Ascending aorta (tissue), 2 donors: ENCODE results near the gene VIT. TPM values are rescaled to one million over a fixed set of nuclear protein-coding genes. Genes with fewer than 3 reads are reported as not detected.

Experiments
- DNase-seq, 2 donors: peaks; one replicate each; pipeline ENCODE4 v3.0.0-alpha.2; 2019; ENCODE audit warnings: low spot score in 2 of 2
- H3K27ac ChIP-seq, 2 donors: fragments of 200-600 bp; sonication (generic); one replicate each; pipeline ENCODE4 v1.5.1; 2016 to 2017; ENCODE audit warnings: mild to moderate bottlenecking in 1 of 2
- H3K27me3 ChIP-seq: fragments of 200-600 bp; sonication (generic); one replicate; pipeline ENCODE4 v1.5.1; 2017
- H3K36me3 ChIP-seq, 2 donors: fragments of 200-600 bp; sonication (generic); one replicate each; pipeline ENCODE4 v1.5.1; 2016
- H3K4me1 ChIP-seq, 2 donors: fragments of 200-600 bp; sonication (generic); one replicate each; pipeline ENCODE4 v1.5.1; 2016 to 2017; ENCODE audit warnings: mild to moderate bottlenecking in 1 of 2
- H3K4me3 ChIP-seq, 2 donors: fragments of 200-600 bp; sonication (generic); one replicate each; pipeline ENCODE4 v1.5.1; 2016 to 2017; ENCODE audit warnings: mild to moderate bottlenecking in 1 of 2
- H3K9me3 ChIP-seq, 2 donors: fragments of 200-600 bp; sonication (generic); one replicate each; pipeline ENCODE4 v1.5.1; 2016
- intact Hi-C: fragments of 100-400 bp; cut with DNase I; formaldehyde crosslinking; loops from one replicate; pipeline ENCODE4 v1.15.1; 2023
- total RNA-seq: library from RNA; depleted of rRNA; stranded (reverse); fragments of >200 nt; gene quantifications from one replicate; pipeline ENCODE4 v1.1.0, GENCODE V29; 2016
- TF ChIP-seq, protein P1 (sequence below), 3 experiments: fragments of 200-600 bp in 2 of 3; fragments of 450-650 bp in 1 of 3; sonication (generic) in 2 of 3; IDR thresholded peaks; one replicate each; pipeline ENCODE4 v1.5.1; 2016 to 2019; ENCODE audit warnings: antibody characterized with exemption in 3 of 3, mild to moderate bottlenecking in 1 of 3, moderate library complexity in 1 of 3

Gene VIT
- total RNA-seq, 1 donor from 2014 or later, result 8.1 TPM

- TF ChIP-seq, protein P1, sequence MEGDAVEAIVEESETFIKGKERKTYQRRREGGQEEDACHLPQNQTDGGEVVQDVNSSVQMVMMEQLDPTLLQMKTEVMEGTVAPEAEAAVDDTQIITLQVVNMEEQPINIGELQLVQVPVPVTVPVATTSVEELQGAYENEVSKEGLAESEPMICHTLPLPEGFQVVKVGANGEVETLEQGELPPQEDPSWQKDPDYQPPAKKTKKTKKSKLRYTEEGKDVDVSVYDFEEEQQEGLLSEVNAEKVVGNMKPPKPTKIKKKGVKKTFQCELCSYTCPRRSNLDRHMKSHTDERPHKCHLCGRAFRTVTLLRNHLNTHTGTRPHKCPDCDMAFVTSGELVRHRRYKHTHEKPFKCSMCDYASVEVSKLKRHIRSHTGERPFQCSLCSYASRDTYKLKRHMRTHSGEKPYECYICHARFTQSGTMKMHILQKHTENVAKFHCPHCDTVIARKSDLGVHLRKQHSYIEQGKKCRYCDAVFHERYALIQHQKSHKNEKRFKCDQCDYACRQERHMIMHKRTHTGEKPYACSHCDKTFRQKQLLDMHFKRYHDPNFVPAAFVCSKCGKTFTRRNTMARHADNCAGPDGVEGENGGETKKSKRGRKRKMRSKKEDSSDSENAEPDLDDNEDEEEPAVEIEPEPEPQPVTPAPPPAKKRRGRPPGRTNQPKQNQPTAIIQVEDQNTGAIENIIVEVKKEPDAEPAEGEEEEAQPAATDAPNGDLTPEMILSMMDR (IDR thresholded peaks at IDR 0.05), result no peak
- no peak overlapping the region for H3K27ac ChIP-seq
- intact Hi-C loops, result no loop called here
- no peaks in the 10 kb centered on the region for H3K36me3 ChIP-seq
- H3K9me3 ChIP-seq, result no peaks in the 10 kb centered on the region
- DNase-seq, result no peak
- H3K27me3 ChIP-seq, result no peaks in the 10 kb centered on the region
- H3K4me1 ChIP-seq, result peaks cover 0 to 6% of the 10 kb centered on the region in 2 donors
- no peak overlapping the region for H3K4me3 ChIP-seq
Measured at GRCh38 chr2:36693825-36694224, 2.7 kb upstream of the VIT start.

DNA sequence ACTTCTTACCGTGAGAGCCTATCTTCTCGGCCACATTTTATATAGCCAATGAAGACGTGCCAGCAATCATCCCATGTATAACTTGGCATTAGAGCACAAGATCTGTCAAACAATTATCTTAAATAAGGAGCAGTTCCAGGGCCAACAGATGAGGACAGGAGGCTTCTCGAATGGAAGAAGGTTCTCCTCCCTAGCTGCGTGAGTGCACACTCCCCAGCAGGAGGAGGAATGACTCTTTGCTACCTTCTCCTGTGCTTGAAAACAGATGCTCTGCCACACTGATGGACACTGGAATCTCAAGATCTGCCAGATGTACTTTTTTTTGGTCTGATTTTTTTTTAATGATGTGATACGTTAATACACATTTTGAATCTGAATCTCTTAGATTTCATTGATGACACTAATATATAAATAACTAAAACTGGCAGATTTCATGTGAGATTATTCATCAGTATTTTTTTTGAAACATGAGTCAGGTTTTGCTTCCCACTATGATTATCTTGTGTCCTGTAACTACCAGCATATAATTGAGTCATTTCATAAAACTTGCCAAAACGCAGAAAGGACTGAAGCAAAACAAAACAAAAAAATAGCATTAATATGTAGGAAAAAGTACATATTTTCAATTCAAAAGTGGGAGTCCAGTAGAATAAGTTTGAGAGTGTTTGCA is 626 bp upstream of the VIT start:
- Histone ChIP-seq H3K27me3 (no peaks in the 10 kb centered on the region), H3K4me3 (no peak overlapping the region), H3K27ac (no peak overlapping the region), H3K36me3 (no peaks in the 10 kb centered on the region), H3K9me3 (no peaks in the 10 kb centered on the region), H3K4me1 (peaks cover 0 to 6% of the 10 kb centered on the region in 2 donors)
- intact Hi-C loops, result no loop called here
- no peak for DNase-seq
- TF ChIP-seq, protein P1 (IDR thresholded peaks at IDR 0.05), result no peak

GRCh38 chr2:36697424-36698066 is 1.0 kb downstream of the VIT start:
- no peak for DNase-seq
- intact Hi-C loops, result no loop called here
- Histone ChIP-seq H3K9me3 (no peaks in the 10 kb centered on the region), H3K4me1 (peaks cover 0 to 6% of the 10 kb centered on the region in 2 donors), H3K27ac (no peak overlapping the region), H3K36me3 (no peaks in the 10 kb centered on the region), H3K4me3 (peak overlapping the region in 1 of 2 donors; percentile 25), H3K27me3 (no peaks in the 10 kb centered on the region)
- TF ChIP-seq, protein P1 (IDR thresholded peaks at IDR 0.05), result no peak

- Histone ChIP-seq H3K27me3 (no peaks in the 10 kb centered on the region), H3K4me1 (peaks cover 0 to 6% of the 10 kb centered on the region in 2 donors), H3K36me3 (no peaks in the 10 kb centered on the region), H3K9me3 (no peaks in the 10 kb centered on the region), H3K4me3 (no peak overlapping the region), H3K27ac (no peak overlapping the region)
- intact Hi-C loops, result no loop called here
- DNase-seq, result no peak
- TF ChIP-seq, protein P1 (IDR thresholded peaks at IDR 0.05), result no peak
Measured at GRCh38 chr2:36698993-36699392, 2.5 kb downstream of the VIT start.

DNA sequence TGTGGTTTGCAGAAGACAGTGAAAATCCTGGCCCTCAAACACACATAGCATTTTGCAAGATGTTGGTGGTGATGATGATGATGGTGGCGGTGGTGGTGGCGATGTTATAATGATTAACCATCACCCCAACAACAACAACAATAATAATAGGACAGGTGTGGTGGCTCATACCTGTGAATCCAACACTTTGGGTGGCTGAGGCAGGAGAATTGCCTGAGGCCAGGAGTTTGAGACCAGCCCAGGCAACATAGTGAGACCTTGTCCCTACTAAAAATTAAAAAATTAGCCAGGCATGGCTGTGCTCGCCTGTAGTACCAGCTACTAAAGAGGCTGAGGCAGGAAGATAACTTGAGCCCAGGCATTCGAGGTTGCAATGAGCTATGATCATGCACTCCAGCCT is 3.8 kb downstream of the VIT start:
- TF ChIP-seq, protein P1 (IDR thresholded peaks at IDR 0.05), result no peak
- peaks cover 0 to 6% of the 10 kb centered on the region in 2 donors for H3K4me1 ChIP-seq
- H3K4me3 ChIP-seq, result no peak overlapping the region
- DNase-seq, result no peak
- H3K36me3 ChIP-seq, result no peaks in the 10 kb centered on the region
- no peaks in the 10 kb centered on the region for H3K27me3 ChIP-seq
- intact Hi-C loops, result no loop called here
- H3K27ac ChIP-seq, result no peak overlapping the region
- H3K9me3 ChIP-seq, result no peaks in the 10 kb centered on the region
